ENCODE data around the gene PFKFB2.

The PFKFB2 gene

GRCh38 chr1:207022996-207023679, 29.9 kb upstream of the PFKFB2 start:
- no peak for DNase-seq

GRCh38 chr1:207024202-207025145, 28.6 kb upstream of the PFKFB2 start:
- DNase-seq: no peak

DNA sequence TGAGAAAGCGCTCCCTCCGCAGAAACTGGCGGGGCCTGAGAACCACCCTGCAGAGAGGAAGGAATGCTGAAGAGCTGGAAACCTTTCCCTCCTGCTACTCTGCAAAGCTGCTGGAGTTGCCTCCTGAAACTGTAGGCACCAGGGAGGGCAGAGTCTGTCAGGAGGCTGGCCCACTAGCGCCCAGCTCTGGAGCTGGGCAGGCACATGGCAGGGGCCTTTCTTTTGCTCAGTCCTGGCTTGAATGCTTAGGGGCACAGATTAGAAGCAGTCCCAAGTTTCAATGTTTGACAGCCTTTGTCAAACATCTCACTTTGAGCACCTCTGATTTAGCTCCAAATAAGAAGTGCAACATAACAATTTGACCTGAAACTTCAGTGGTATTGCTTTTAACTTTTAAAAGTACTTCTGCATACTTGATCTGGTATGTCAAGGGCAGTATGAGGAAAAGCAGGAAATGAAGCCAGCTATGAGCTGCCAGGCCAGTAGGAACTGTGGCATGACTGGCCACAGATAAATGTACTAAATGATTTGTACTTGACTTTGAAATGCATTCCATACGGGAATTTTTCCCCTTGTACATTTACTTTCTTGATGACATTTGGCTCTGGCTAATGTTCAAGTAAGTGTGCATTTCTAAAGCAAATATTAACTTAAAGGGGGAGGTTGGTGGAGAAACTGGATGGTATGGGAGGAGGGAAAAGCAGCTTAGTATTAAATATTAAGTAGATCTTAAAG, 27.8 kb upstream of the PFKFB2 start:
- DNase-seq: no peak

DNA sequence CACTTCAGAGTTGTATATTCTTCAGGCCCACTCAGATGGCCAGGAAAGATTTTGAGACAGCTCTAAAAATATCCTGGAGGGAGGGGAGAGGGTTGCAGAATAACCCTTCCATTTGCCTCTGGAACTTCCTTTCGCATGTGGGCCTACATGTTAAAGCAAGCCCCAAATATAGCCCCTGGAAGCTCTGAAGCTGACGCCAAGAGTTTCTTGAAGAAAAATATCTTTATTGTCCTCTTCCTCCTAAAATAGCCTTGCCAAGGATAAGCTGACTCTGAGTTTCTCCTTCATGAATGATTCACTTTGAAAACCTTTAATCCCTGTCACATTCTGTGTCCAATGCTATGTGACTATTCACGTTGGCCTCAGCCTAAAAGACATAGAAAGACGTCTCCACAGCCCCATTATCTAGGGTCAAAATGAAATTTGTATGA, 27.0 kb upstream of the PFKFB2 start:
- no peak for DNase-seq

GRCh38 chr1:207027206-207027777, 25.8 kb upstream of the PFKFB2 start:
- no peak for DNase-seq

GRCh38 chr1:207027921-207028320, 25.2 kb upstream of the PFKFB2 start:
- no peak for DNase-seq

- no peak for DNase-seq
Measured at GRCh38 chr1:207028884-207029650, 24.0 kb upstream of the PFKFB2 start.

DNA sequence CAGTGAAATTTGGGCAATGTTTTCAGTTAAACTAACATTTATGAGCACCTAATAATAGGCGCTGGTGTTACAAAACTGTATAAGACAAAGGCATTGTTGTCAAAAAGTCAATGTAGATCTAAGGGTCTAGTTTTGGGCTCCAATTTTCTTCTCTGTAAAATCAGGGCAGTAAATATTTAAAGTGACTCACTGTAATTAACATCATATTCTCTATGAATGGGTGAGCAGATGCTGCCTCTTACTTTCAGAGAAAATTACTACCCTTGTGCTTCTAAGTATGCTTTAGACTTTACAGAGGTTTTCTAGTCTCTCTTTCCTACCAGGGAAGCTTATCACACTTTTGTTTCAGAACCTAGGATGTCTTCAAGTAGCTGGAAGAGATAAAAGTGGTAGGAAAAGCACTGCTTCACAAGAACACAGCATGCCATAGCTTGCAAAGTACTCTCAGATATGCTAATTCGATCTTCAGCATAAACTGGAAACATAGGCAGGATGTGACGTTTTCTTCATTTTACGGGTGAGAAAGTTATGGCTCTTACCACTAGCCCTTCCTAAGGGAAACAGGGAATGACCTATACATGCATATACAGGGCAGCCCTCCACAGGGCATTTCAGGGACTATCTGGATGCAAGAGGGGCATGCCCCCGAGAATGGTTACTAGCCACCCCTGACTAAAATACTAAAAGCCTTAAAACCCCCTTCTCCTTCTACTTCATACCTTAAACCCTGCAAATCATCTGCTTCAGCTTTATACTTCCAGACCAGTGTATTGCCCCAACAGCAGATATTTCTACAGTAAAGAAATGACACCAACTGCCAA, 23.2 kb upstream of the PFKFB2 start:
- no peak for DNase-seq

DNA sequence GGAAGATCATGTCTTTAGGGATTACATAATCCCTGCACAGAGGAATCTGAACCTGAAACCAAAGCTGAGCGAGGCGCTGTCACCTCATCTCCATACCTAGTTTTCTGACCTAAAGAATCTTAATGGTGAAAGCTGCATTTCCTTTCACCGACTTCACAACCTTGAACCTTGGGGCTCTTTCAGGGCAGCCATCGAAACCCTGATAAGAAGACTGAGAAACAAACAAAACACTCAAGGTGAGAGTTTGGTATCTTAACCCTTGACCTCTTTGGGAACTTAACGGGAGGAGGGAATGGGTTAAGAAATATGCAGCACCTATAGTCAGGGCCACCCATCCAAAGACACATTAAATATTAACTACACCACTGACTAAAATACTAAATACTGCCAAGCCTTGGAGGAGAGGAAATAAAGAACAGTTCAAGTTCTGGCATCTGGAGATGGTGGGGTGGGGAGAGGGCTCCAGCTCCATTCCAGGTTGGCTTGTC, 22.5 kb upstream of the PFKFB2 start:
- no peak for DNase-seq

DNA sequence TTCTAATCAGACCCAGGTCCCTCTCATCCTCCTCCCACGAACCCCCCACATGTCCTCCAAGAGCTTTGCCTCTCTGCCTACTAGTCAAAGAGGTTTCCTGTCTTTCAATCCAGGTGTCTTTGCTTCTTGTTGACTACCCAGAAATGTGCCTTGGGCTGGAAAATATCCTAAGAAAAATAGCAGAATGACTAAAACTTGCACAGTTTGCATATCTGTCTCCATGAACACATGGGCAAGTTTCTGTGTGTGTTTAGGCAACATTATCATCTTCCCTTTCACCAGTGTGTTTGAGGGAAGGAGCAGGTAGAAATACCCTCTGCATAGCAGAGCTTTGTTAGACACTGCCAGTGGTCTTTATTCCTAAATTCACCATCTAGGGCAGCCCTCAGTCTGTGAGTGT, 22.1 kb upstream of the PFKFB2 start:
- DNase-seq: no peak

- no peak for DNase-seq
Measured at GRCh38 chr1:207031632-207032264, 21.3 kb upstream of the PFKFB2 start.

DNA sequence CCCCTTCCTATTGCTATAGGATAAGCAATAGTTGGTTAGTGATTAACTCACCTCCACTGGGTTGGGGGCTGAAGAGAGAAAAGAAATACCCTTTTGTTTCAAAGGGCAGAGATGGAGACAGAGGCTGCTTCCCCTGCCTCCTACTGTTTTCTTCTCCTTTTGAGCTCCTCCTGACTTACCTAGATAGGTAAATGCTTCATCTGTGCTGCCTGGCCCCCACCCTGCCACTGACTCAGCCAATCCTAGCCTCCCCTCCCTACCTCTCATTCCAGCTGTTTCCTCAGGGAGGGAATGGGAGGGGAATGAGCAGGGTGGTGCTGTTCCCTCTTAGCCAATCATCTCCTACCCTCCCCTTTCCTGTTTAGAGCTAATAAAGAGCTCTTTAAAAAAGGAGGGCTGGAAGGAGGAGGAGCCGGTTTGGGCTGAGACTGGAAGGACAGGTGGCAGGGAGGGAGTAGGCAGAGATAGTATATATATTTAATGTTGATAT, 20.5 kb upstream of the PFKFB2 start, which contains the start of gene C1orf116:
C1orf116 (minus strand) TSS at position 229 of the 490 bp plus-strand sequence. CDS start 5,158 bp downstream, outside the sequence.
- DNase-seq: peak; percentile 48

GRCh38 chr1:207033302-207033701, 19.8 kb upstream of the PFKFB2 start:
- DNase-seq: no peak

GRCh38 chr1:207034208-207034607, 18.9 kb upstream of the PFKFB2 start:
- DNase-seq: no peak

DNA sequence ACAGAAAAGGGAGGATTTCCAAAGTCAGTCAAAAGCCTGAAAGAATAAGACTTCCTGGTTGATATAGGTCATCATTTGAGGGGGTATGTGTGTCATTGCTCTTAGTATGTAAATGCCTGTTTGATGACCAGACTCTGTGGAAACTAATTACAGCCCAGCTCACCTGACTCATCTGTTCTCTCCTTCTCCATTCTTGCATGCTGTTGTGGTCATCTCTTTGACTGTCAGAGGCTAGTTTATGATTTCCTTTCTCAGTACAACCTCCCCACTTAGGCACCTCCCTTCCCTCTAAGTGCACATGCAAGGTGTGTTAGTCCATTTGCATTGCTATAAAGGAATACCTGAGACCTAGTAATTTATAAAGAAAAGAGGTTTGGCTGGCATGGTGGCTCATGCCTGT, 18.1 kb upstream of the PFKFB2 start:
- DNase-seq: no peak

- DNase-seq: no peak
Measured at GRCh38 chr1:207035877-207036551, 17.1 kb upstream of the PFKFB2 start.

- DNase-seq: no peak
Measured at GRCh38 chr1:207036865-207037264, 16.2 kb upstream of the PFKFB2 start.

GRCh38 chr1:207039380-207040180, 13.5 kb upstream of the PFKFB2 start:
- DNase-seq: no peak

GRCh38 chr1:207040181-207040533, 12.9 kb upstream of the PFKFB2 start:
- no peak for DNase-seq

Measured in NCI-H2171 treated with DMSO at 0.1 percent for 48 hours (cell line).